HepG2 (cell line): ENCODE results near the gene IRF7. TPM values are rescaled to one million over a fixed set of nuclear protein-coding genes. Genes with fewer than 3 reads are reported as not detected.

Source experiments
- ATAC-seq: fragments of 200-7000 bp; cut with Tn5 transposase; 3 replicates; pipeline ENCODE4 v1.9.1; 2020; ENCODE audit warnings: mild to moderate bottlenecking, moderate library complexity
- BruUV-seq: library from RNA; stranded (reverse); fragments of 400-500 nt; replicated peaks from 2 replicates; lab custom pipeline; 2021; lab: Mats Ljungman, UMichigan
- CTCF ChIA-PET: fragments of 300-600 bp; formaldehyde crosslinking; extraction: SDS; loops from one replicate; lab custom pipeline; 2021; ENCODE audit warnings: low total read pairs, inconsistent platforms, low intra/inter-chr PET ratio; lab: Yijun Ruan, JAX
- POLR2A ChIA-PET: fragments of 350-600 bp; sonication (Branson Sonifier 250); formaldehyde crosslinking; loops from one replicate; lab custom pipeline; 2020; ENCODE audit warnings: antibody characterized with exemption, inconsistent platforms; lab: Yijun Ruan, JAX
- DNase-seq: peaks from one replicate; pipeline ENCODE4 v3.0.0-alpha.2; 2015; ENCODE audit warnings: low spot score
- FAIRE-seq: peaks from 3 replicates; lab custom pipeline; 2011; peaks lifted over from hg19 to GRCh38; lab: Jason Lieb, UNC
- H2AFZ ChIP-seq: one replicate; pipeline ENCODE4 v1.6.1; 2011; ENCODE audit warnings: low read length, inconsistent platforms
- H3K27ac ChIP-seq: fragments of 300-600 bp; 3 replicates; pipeline ENCODE4 v1.8.0; 2011; ENCODE audit warnings: mixed run types, mild to moderate bottlenecking, mixed read lengths, low read length, inconsistent platforms; ENCODE audit not compliant: insufficient read depth; ENCODE audit errors: extremely low read length
- H3K27me3 ChIP-seq, 2 experiments: fragments of 200-600 bp in 1 of 2; 2 replicates in 1 of 2; 3 replicates in 1 of 2; pipeline versions ENCODE4 v1.6.0 to v1.8.0; 2011; ENCODE audit warnings: low read length in 2 of 2, mild to moderate bottlenecking in 2 of 2, moderate library complexity in 2 of 2, inconsistent platforms in 1 of 2; ENCODE audit not compliant: insufficient read depth in 2 of 2, control insufficient read depth in 1 of 2
- H3K36me3 ChIP-seq, 2 experiments: fragments of 200-600 bp in 1 of 2; replicated peaks in 1 of 2; 2 replicates in 1 of 2; 3 replicates in 1 of 2; pipeline versions ENCODE4 v1.5.1 to v1.8.0; 2011; ENCODE audit warnings: low read length in 2 of 2, inconsistent platforms in 1 of 2; ENCODE audit not compliant: insufficient read depth in 2 of 2, control insufficient read depth in 1 of 2
- H3K4me1 ChIP-seq: 2 replicates; pipeline ENCODE4 v1.5.1; 2012; ENCODE audit warnings: low read length, inconsistent platforms; ENCODE audit not compliant: insufficient read depth
- H3K4me2 ChIP-seq: 2 replicates; pipeline ENCODE4 v1.6.0; 2011; ENCODE audit warnings: low read depth, low read length, inconsistent platforms
- H3K4me3 ChIP-seq, 3 experiments: fragments of 200-600 bp in 1 of 3; sonication (generic), shearing (Covaris generic) in 1 of 3; replicated peaks in 1 of 3; 2 replicates each; pipeline ENCODE4 v1.5.1; 2011 to 2016; ENCODE audit warnings: low read length in 3 of 3, inconsistent platforms in 2 of 3, low read depth in 2 of 3, mild to moderate bottlenecking in 2 of 3, control low read depth in 1 of 3, mixed read lengths in 1 of 3; ENCODE audit not compliant: insufficient read depth in 1 of 3
- H3K79me2 ChIP-seq: one replicate; pipeline ENCODE4 v1.6.1; 2011; ENCODE audit warnings: low read length, inconsistent platforms; ENCODE audit not compliant: insufficient read depth
- H3K9ac ChIP-seq: 2 replicates; pipeline ENCODE4 v1.6.0; 2011; ENCODE audit warnings: mild to moderate bottlenecking, low read depth, low read length, inconsistent platforms; ENCODE audit not compliant: insufficient read depth
- H3K9me3 ChIP-seq: 2 replicates; pipeline ENCODE4 v1.5.1; 2012; ENCODE audit warnings: mild to moderate bottlenecking, low read length
- H4K20me1 ChIP-seq: 2 replicates; pipeline ENCODE4 v1.6.0; 2011; ENCODE audit warnings: inconsistent platforms, mild to moderate bottlenecking, low read length, moderate library complexity; ENCODE audit not compliant: insufficient read depth
- HOMEZ ChIP-seq: IDR thresholded peaks from 2 replicates; pipeline ENCODE4 v1.6.1; 2016; ENCODE audit warnings: low read depth
- POLR2A ChIP-seq, 2 experiments: IDR thresholded peaks; 2 replicates each; pipeline ENCODE4 v1.6.1; 2011; ENCODE audit warnings: low read depth in 2 of 2, low read length in 2 of 2, mild to moderate bottlenecking in 1 of 2, moderate library complexity in 1 of 2; ENCODE audit not compliant: insufficient read depth in 1 of 2
- SIN3B ChIP-seq: fragments of 150-350 bp; IDR thresholded peaks from 2 replicates; pipeline ENCODE4 v1.6.1; 2014; ENCODE audit warnings: low read length
- SRF ChIP-seq: IDR thresholded peaks from 2 replicates; pipeline ENCODE4 v1.6.1; 2011; ENCODE audit warnings: mild to moderate bottlenecking, low read depth, low read length, moderate library complexity
- STAT6 ChIP-seq: sonication (generic); formaldehyde crosslinking; IDR thresholded peaks from 2 replicates; pipeline ENCODE4 v1.4.0; 2020; ENCODE audit warnings: missing genetic modification reagents, mild to moderate bottlenecking, borderline replicate concordance
- WGBS: methylation state at CpG from one replicate; pipeline ENCODE4 v1.1.6; 2017; ENCODE audit warnings: low lambda C conversion rate; 5-methylcytosine and 5-hydroxymethylcytosine counted together
- in situ Hi-C: cut with HindIII; loops from 2 replicates; pipeline ENCODE4 v1.10.0; 2017; ENCODE audit warnings: low pct_unique_long_range_greater_than_20kb; ENCODE audit not compliant: extremely low pct_ligation_motif_present
- intact Hi-C: fragments of 100-400 bp; cut with micrococcal nuclease; formaldehyde crosslinking; loops from one replicate; pipeline ENCODE4 v1.10.0; 2022; ENCODE audit not compliant: unreplicated experiment
- polyA plus RNA-seq, 8 experiments: library from polyadenylated mRNA; depleted of rRNA in 3 of 8; stranded (reverse) in 7 of 8; unstranded in 1 of 8; fragments of >200 nt; fragmentation: Illumina TruSeq in 4 of 8; extraction: Trizol in 4 of 8; gene quantifications; 2 replicates each; pipeline versions ENCODE4 v1.2.1 to v1.2.3, GENCODE V29; 2011 to 2016; ENCODE audit warnings: low read depth in 4 of 8, missing spikeins in 1 of 8, mixed read lengths in 1 of 8; ENCODE audit not compliant: insufficient read depth in 1 of 8
- total RNA-seq, 5 experiments: library from RNA; depleted of rRNA; stranded (reverse); fragments of >200 nt; fragmentation: Illumina TruSeq; extraction: Trizol; gene quantifications; 2 replicates each; pipeline ENCODE4 v1.2.3, GENCODE V29; 2016; ENCODE audit warnings: low read depth in 1 of 5
- TF ChIP-seq, protein P1 (sequence below): sonication (generic); formaldehyde crosslinking; IDR thresholded peaks from 2 replicates; pipeline ENCODE4 v1.8.0; 2022; ENCODE audit warnings: missing genetic modification reagents, low read depth, mild to moderate bottlenecking, borderline replicate concordance
- TF ChIP-seq, protein P2 (sequence below): IDR thresholded peaks from 2 replicates; pipeline ENCODE4 v1.6.1; 2016; ENCODE audit warnings: low read depth, control low read depth

IRF7 gene
- total and polyA plus RNA-seq, 2 of the 13 experiments (the other 11 are each of a cell fraction or from before 2014, with no cell fraction given) = not detected

DNA sequence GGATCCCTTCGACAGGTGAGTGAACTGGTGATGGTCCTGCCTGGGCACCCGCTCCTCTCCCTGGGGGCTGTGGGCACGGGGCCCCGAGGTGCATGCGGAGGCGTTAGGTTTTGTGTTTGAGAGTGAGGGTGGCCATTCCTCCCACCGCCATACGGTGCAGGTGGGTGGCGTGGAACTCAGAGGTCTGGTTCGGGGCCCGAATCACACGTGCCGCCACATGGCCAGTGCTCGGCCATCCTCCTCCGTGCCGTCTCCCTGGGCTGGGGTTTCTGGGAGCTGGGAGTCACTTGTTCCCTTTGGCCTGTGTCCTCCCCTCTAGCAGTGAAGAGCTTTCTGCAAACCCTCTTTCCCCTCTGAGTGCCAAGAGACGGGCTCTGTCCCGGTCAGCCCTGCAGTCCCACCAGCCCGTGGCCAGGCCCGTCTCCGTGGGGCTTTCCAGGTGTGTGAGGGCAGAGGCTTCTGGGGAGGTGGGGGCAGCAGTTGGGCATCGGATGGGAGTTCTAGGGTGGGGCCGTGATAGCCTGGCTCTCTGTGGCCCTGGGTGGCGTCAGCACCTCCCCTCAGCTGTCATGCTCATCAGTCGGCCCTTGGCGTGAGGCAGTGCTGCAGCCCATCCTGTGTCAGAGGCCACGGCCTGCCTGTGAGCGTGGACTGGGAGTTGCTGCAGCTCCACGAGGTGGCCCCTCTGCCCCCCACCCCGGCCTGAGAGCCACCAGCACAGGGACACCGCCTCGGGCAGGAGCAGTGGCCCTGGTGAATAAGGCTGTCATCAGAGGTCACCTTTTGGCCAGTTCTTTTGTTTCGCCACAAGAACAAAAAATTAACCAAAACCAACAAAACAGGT, 10.2 kb downstream of the IRF7 start:
- ChIA-PET POLR2A (no interaction called here), CTCF (no interaction called here)
- no peaks in the 10 kb centered on the region for H3K9me3 ChIP-seq
- intact Hi-C loops = no loop called here
- no peak overlapping the region for H2AFZ ChIP-seq
- TF ChIP-seq POLR2A (IDR thresholded peaks at IDR 0.05; ENCODE audit: insufficient read depth in 1 of 2, low read depth in 2 of 2, low read length in 2 of 2) (0 out of 4 replicates have a peak, but pooled peaks of 1 of the 2 experiments have one; percentile 22), SRF (no peak), STAT6 (CRISPR knock-in tag) (no peak), HOMEZ (no peak), SIN3B (no peak)
- TF ChIP-seq, protein P1, sequence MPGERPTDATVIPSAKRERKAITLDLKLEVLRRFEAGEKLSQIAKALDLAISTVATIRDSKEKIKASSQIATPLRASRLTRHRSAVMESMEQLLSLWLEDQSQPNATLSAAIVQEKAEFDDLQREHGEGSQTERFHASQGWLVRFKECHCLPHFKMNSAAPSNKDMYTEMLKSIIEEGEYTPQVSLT (CRISPR knock-in tag) = no peak
- TF ChIP-seq, protein P2, sequence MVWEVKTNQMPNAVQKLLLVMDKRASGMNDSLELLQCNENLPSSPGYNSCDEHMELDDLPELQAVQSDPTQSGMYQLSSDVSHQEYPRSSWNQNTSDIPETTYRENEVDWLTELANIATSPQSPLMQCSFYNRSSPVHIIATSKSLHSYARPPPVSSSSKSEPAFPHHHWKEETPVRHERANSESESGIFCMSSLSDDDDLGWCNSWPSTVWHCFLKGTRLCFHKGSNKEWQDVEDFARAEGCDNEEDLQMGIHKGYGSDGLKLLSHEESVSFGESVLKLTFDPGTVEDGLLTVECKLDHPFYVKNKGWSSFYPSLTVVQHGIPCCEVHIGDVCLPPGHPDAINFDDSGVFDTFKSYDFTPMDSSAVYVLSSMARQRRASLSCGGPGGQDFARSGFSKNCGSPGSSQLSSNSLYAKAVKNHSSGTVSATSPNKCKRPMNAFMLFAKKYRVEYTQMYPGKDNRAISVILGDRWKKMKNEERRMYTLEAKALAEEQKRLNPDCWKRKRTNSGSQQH (CRISPR knock-in tag) = no peak
- FAIRE-seq = no peak
- 98% methylated on average over 17 of the region's 33 CpGs for WGBS
- H3K79me2 ChIP-seq = no peaks in the 10 kb centered on the region
- DNase-seq = no peak
- no peak overlapping the region for H3K9ac ChIP-seq
- in situ Hi-C loops = no loop called here
- H3K27ac ChIP-seq = no peak overlapping the region
- H3K4me2 ChIP-seq = no peak overlapping the region
- no peaks in the 10 kb centered on the region for H3K27me3 ChIP-seq
- ATAC-seq = no peak
- H4K20me1 ChIP-seq = 0 out of 2 replicates have a peak, but pooled peaks cover 4% of the 10 kb centered on the region
- H3K4me3 ChIP-seq = no peak overlapping the region
- H3K4me1 ChIP-seq = no peaks in the 10 kb centered on the region
- H3K36me3 ChIP-seq = peaks cover 42 to 90% of the 10 kb centered on the region in 2 experiments; a peak in 4 of 5 replicates
- BruUV-seq = no TSS peak
